Nephron progenitor cell (in vitro differentiated cells): Measurements from ENCODE around the gene CD6.

Source experiments
- DNase-seq: peaks from one replicate; pipeline ENCODE4 v3.0.0; 2021
- H3K27ac Mint-ChIP-seq: 2 replicates; pipeline ENCODE4 v1.8.0; 2021; ENCODE audit warnings: mild to moderate bottlenecking, moderate library complexity, mixed read lengths
- H3K27me3 Mint-ChIP-seq: 2 replicates; pipeline ENCODE4 v1.8.0; 2021; ENCODE audit warnings: mild to moderate bottlenecking, low read depth, mixed read lengths; ENCODE audit not compliant: poor library complexity
- H3K36me3 Mint-ChIP-seq: 2 replicates; pipeline ENCODE4 v1.8.0; 2021; ENCODE audit warnings: low read depth, mixed read lengths
- H3K4me1 Mint-ChIP-seq: 2 replicates; pipeline ENCODE4 v1.8.0; 2021; ENCODE audit warnings: mixed read lengths
- H3K4me3 Mint-ChIP-seq: 2 replicates; pipeline ENCODE4 v1.8.0; 2021; ENCODE audit warnings: mild to moderate bottlenecking, moderate library complexity, mixed read lengths
- H3K9me3 Mint-ChIP-seq: 2 replicates; pipeline ENCODE4 v1.8.0; 2021; ENCODE audit warnings: mild to moderate bottlenecking, moderate library complexity, mixed read lengths
- CTCF ChIP-seq: fragments of 200-600 bp; sonication (generic); IDR thresholded peaks from 2 replicates; pipeline ENCODE4 v1.5.0; 2021; ENCODE audit warnings: antibody characterized with exemption

Gene CD6

GRCh38 chr11:61052182-61052972 is 80.9 kb downstream of the CD6 start:
- peaks cover 11% of the 10 kb centered on the region for H3K27me3 Mint-ChIP-seq
- DNase-seq, result no peak
- H3K9me3 Mint-ChIP-seq, result no peaks in the 10 kb centered on the region
- no peak overlapping the region for H3K4me3 Mint-ChIP-seq
- no peak for TF ChIP-seq CTCF
- peaks cover 54% of the 10 kb centered on the region for H3K4me1 Mint-ChIP-seq
- no peaks in the 10 kb centered on the region for H3K36me3 Mint-ChIP-seq
- H3K27ac Mint-ChIP-seq, result no peak overlapping the region

- no peak for TF ChIP-seq CTCF
These were observed 81.7 kb downstream of the CD6 start for GRCh38 chr11:61053191-61053590.

GRCh38 chr11:61054513-61054912 is 83.0 kb downstream of the CD6 start:
- TF ChIP-seq CTCF, result no peak
- peaks cover 21% of the 10 kb centered on the region for H3K27me3 Mint-ChIP-seq

More at GRCh38 chr11:61053191-61053590, 81.7 kb downstream of the CD6 start:
- no peaks in the 10 kb centered on the region for H3K36me3 Mint-ChIP-seq
- H3K27me3 Mint-ChIP-seq, result peaks cover 11% of the 10 kb centered on the region
- no peaks in the 10 kb centered on the region for H3K9me3 Mint-ChIP-seq
- no peak overlapping the region for H3K27ac Mint-ChIP-seq
- H3K4me1 Mint-ChIP-seq, result peaks cover 57% of the 10 kb centered on the region
- DNase-seq, result no peak
- H3K4me3 Mint-ChIP-seq, result no peak overlapping the region

GRCh38 chr11:61054927-61055562 is 83.6 kb downstream of the CD6 start:
- no peak for DNase-seq
- no peak for TF ChIP-seq CTCF

More at GRCh38 chr11:61054513-61054912, 83.0 kb downstream of the CD6 start:
- no peak overlapping the region for H3K27ac Mint-ChIP-seq
- no peak overlapping the region for H3K4me3 Mint-ChIP-seq
- no peaks in the 10 kb centered on the region for H3K36me3 Mint-ChIP-seq
- H3K9me3 Mint-ChIP-seq, result no peaks in the 10 kb centered on the region
- H3K4me1 Mint-ChIP-seq, result peaks cover 47% of the 10 kb centered on the region
- no peak for DNase-seq

GRCh38 chr11:61055776-61056175 is 84.3 kb downstream of the CD6 start:
- Mint-ChIP-seq H3K4me3 (no peak overlapping the region), H3K4me1 (peaks cover 34% of the 10 kb centered on the region), H3K27ac (no peak overlapping the region), H3K9me3 (no peaks in the 10 kb centered on the region), H3K27me3 (peaks cover 17% of the 10 kb centered on the region), H3K36me3 (no peaks in the 10 kb centered on the region)
- no peak for DNase-seq
- no peak for TF ChIP-seq CTCF

More at GRCh38 chr11:61054927-61055562, 83.6 kb downstream of the CD6 start:
- H3K36me3 Mint-ChIP-seq, result no peaks in the 10 kb centered on the region
- H3K27me3 Mint-ChIP-seq, result peaks cover 19% of the 10 kb centered on the region
- H3K4me3 Mint-ChIP-seq, result no peak overlapping the region
- peaks cover 42% of the 10 kb centered on the region for H3K4me1 Mint-ChIP-seq
- H3K27ac Mint-ChIP-seq, result no peak overlapping the region
- no peaks in the 10 kb centered on the region for H3K9me3 Mint-ChIP-seq
